ENCODE data around the gene DMXL2.
"Not testable (repeated sequence)": the region's sequence is repeated elsewhere in the genome, so short reads cannot be mapped to it uniquely, and the experiment has no call there.

The DMXL2 gene

GRCh38 chr15:51580385-51580784 lies 42.2 kb downstream of the DMXL2 start:
- H3K36me3 Mint-ChIP-seq (ENCODE audit: insufficient read depth), result peaks cover 1% of the 10 kb centered on the region
- H3K4me3 Mint-ChIP-seq, result no peak overlapping the region
- peaks cover 1% of the 10 kb centered on the region for H3K9me3 Mint-ChIP-seq
- ATAC-seq (replicated peaks; ENCODE audit: extremely low read depth, poor library complexity, severe bottlenecking), result no peak
- no peak overlapping the region for H3K27ac Mint-ChIP-seq (ENCODE audit: low read depth)
- peaks cover 2% of the 10 kb centered on the region for H3K27me3 Mint-ChIP-seq
- no peaks in the 10 kb centered on the region for H3K4me1 Mint-ChIP-seq
- DNase-seq (ENCODE audit: low spot score in 2 of 2), result no peak

- peaks cover 1% of the 10 kb centered on the region for H3K36me3 Mint-ChIP-seq (ENCODE audit: insufficient read depth)
- H3K4me1 Mint-ChIP-seq, result no peaks in the 10 kb centered on the region
- no peaks in the 10 kb centered on the region for H3K9me3 Mint-ChIP-seq
- no peak overlapping the region for H3K27ac Mint-ChIP-seq (ENCODE audit: low read depth)
- no peaks in the 10 kb centered on the region for H3K27me3 Mint-ChIP-seq
- DNase-seq (ENCODE audit: low spot score in 2 of 2) (no peak), ATAC-seq (replicated peaks; ENCODE audit: extremely low read depth, poor library complexity, severe bottlenecking) (no peak)
- H3K4me3 Mint-ChIP-seq, result no peak overlapping the region
Measured at GRCh38 chr15:51579012-51579411, 43.6 kb downstream of the DMXL2 start.

- Mint-ChIP-seq H3K36me3 (ENCODE audit: insufficient read depth) (peaks cover 1% of the 10 kb centered on the region), H3K27ac (ENCODE audit: low read depth) (no peak overlapping the region), H3K27me3 (no peaks in the 10 kb centered on the region), H3K4me3 (no peak overlapping the region), H3K9me3 (no peaks in the 10 kb centered on the region), H3K4me1 (no peaks in the 10 kb centered on the region)
- DNase-seq (ENCODE audit: low spot score in 2 of 2) (no peak), ATAC-seq (replicated peaks; ENCODE audit: extremely low read depth, poor library complexity, severe bottlenecking) (no peak)
Measured at GRCh38 chr15:51577636-51578304, 44.8 kb downstream of the DMXL2 start.

- ATAC-seq (replicated peaks; ENCODE audit: extremely low read depth, poor library complexity, severe bottlenecking), result no peak
- DNase-seq (ENCODE audit: low spot score in 2 of 2), result no peak
- no peaks in the 10 kb centered on the region for H3K4me1 Mint-ChIP-seq
- no peaks in the 10 kb centered on the region for H3K27me3 Mint-ChIP-seq
- no peak overlapping the region for H3K27ac Mint-ChIP-seq (ENCODE audit: low read depth)
- peaks cover 1% of the 10 kb centered on the region for H3K36me3 Mint-ChIP-seq (ENCODE audit: insufficient read depth)
- no peak overlapping the region for H3K4me3 Mint-ChIP-seq
- H3K9me3 Mint-ChIP-seq, result no peaks in the 10 kb centered on the region
Measured at GRCh38 chr15:51576911-51577500, 45.6 kb downstream of the DMXL2 start.

- Mint-ChIP-seq H3K27me3 (peaks cover 6% of the 10 kb centered on the region), H3K36me3 (ENCODE audit: insufficient read depth) (peaks cover 1% of the 10 kb centered on the region), H3K27ac (ENCODE audit: low read depth) (no peak overlapping the region), H3K4me3 (no peak overlapping the region), H3K9me3 (peaks cover 2% of the 10 kb centered on the region), H3K4me1 (no peaks in the 10 kb centered on the region)
- DNase-seq (ENCODE audit: low spot score in 2 of 2) (no peak), ATAC-seq (replicated peaks; ENCODE audit: extremely low read depth, poor library complexity, severe bottlenecking) (no peak)
Measured at GRCh38 chr15:51576286-51576850, 46.2 kb downstream of the DMXL2 start.

GRCh38 chr15:51575775-51576174 lies 46.8 kb downstream of the DMXL2 start:
- Mint-ChIP-seq H3K36me3 (ENCODE audit: insufficient read depth) (no peaks in the 10 kb centered on the region), H3K4me1 (no peaks in the 10 kb centered on the region), H3K4me3 (no peak overlapping the region), H3K27me3 (peaks cover 12% of the 10 kb centered on the region), H3K9me3 (peaks cover 8% of the 10 kb centered on the region), H3K27ac (ENCODE audit: low read depth) (no peak overlapping the region)
- DNase-seq (ENCODE audit: low spot score in 2 of 2) (no peak), ATAC-seq (replicated peaks; ENCODE audit: extremely low read depth, poor library complexity, severe bottlenecking) (no peak)

- not testable (repeated sequence) for ATAC-seq (replicated peaks; ENCODE audit: extremely low read depth, poor library complexity, severe bottlenecking); H3K27ac Mint-ChIP-seq (ENCODE audit: low read depth); H3K4me1 Mint-ChIP-seq; DNase-seq (ENCODE audit: low spot score in 2 of 2); H3K36me3 Mint-ChIP-seq (ENCODE audit: insufficient read depth); H3K4me3 Mint-ChIP-seq
- Mint-ChIP-seq H3K27me3 (peaks cover 12% of the 10 kb centered on the region), H3K9me3 (peaks cover 15% of the 10 kb centered on the region)
Measured at GRCh38 chr15:51573352-51573751, 49.2 kb downstream of the DMXL2 start.

GRCh38 chr15:51568939-51569784 lies 53.4 kb downstream of the DMXL2 start:
- not testable (repeated sequence) for H3K4me3 Mint-ChIP-seq; H3K27ac Mint-ChIP-seq (ENCODE audit: low read depth); H3K4me1 Mint-ChIP-seq; H3K36me3 Mint-ChIP-seq (ENCODE audit: insufficient read depth); DNase-seq (ENCODE audit: low spot score in 2 of 2); ATAC-seq (replicated peaks; ENCODE audit: extremely low read depth, poor library complexity, severe bottlenecking)
- H3K27me3 Mint-ChIP-seq, result peaks cover 12% of the 10 kb centered on the region
- H3K9me3 Mint-ChIP-seq, result peaks cover 15% of the 10 kb centered on the region

GRCh38 chr15:51561271-51561670 lies 61.3 kb downstream of the DMXL2 start:
- no peak for ATAC-seq (replicated peaks; ENCODE audit: extremely low read depth, poor library complexity, severe bottlenecking)
- Mint-ChIP-seq H3K27ac (ENCODE audit: low read depth) (no peak overlapping the region), H3K9me3 (no peaks in the 10 kb centered on the region), H3K4me1 (no peaks in the 10 kb centered on the region), H3K27me3 (no peaks in the 10 kb centered on the region), H3K4me3 (no peak overlapping the region), H3K36me3 (ENCODE audit: insufficient read depth) (no peaks in the 10 kb centered on the region)
- no peak for DNase-seq (ENCODE audit: low spot score in 2 of 2)

GRCh38 chr15:51558876-51559275 lies 63.7 kb downstream of the DMXL2 start:
- no peak overlapping the region for H3K27ac Mint-ChIP-seq (ENCODE audit: low read depth)
- no peaks in the 10 kb centered on the region for H3K36me3 Mint-ChIP-seq (ENCODE audit: insufficient read depth)

GRCh38 chr15:51558411-51558810 lies 64.2 kb downstream of the DMXL2 start:
- Mint-ChIP-seq H3K27me3 (no peaks in the 10 kb centered on the region), H3K36me3 (ENCODE audit: insufficient read depth) (no peaks in the 10 kb centered on the region), H3K9me3 (no peaks in the 10 kb centered on the region), H3K4me1 (no peaks in the 10 kb centered on the region), H3K4me3 (no peak overlapping the region), H3K27ac (ENCODE audit: low read depth) (no peak overlapping the region)
- DNase-seq (ENCODE audit: low spot score in 2 of 2), result no peak
- no peak for ATAC-seq (replicated peaks; ENCODE audit: extremely low read depth, poor library complexity, severe bottlenecking)

More at GRCh38 chr15:51558876-51559275, 63.7 kb downstream of the DMXL2 start:
- Mint-ChIP-seq H3K9me3 (no peaks in the 10 kb centered on the region), H3K27me3 (no peaks in the 10 kb centered on the region), H3K4me1 (no peaks in the 10 kb centered on the region), H3K4me3 (no peak overlapping the region)
- ATAC-seq (replicated peaks; ENCODE audit: extremely low read depth, poor library complexity, severe bottlenecking) (no peak), DNase-seq (ENCODE audit: low spot score in 2 of 2) (no peak)

- DNase-seq (ENCODE audit: low spot score in 2 of 2), result no peak
- no peaks in the 10 kb centered on the region for H3K4me1 Mint-ChIP-seq
- no peak overlapping the region for H3K27ac Mint-ChIP-seq (ENCODE audit: low read depth)
- no peak overlapping the region for H3K4me3 Mint-ChIP-seq
- H3K27me3 Mint-ChIP-seq, result peaks cover 10% of the 10 kb centered on the region
- ATAC-seq (replicated peaks; ENCODE audit: extremely low read depth, poor library complexity, severe bottlenecking), result no peak
- H3K36me3 Mint-ChIP-seq (ENCODE audit: insufficient read depth), result peaks cover under 1% of the 10 kb centered on the region
- H3K9me3 Mint-ChIP-seq, result no peaks in the 10 kb centered on the region
Measured at GRCh38 chr15:51550841-51551240, 71.7 kb downstream of the DMXL2 start.
